DMS79 (cell line): ENCODE results near the gene OTC.
A peak's percentile ranks its signal among the peaks of the same experiment; 100 is the strongest.

Source experiments
- DNase-seq: peaks from one replicate; lab custom pipeline; 2025; lab: John Stamatoyannopoulos, UW

The OTC gene

DNA sequence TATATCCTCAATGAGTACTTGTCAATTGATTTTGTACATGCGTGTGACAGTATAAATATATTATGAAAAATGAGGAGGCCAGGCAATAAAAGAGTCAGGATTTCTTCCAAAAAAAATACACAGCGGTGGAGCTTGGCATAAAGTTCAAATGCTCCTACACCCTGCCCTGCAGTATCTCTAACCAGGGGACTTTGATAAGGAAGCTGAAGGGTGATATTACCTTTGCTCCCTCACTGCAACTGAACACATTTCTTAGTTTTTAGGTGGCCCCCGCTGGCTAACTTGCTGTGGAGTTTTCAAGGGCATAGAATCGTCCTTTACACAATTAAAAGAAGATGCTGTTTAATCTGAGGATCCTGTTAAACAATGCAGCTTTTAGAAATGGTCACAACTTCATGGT is at the start of gene OTC:
Gene OTC, plus strand, starts transcription at position 243 of the 400 bp plus-strand sequence. Its CDS starts 93 bp downstream, at position 336.
- no peak for DNase-seq

GRCh38 chrX:38304010-38304409 is 48.4 kb upstream of the OTC start:
- DNase-seq: no peak

DNA sequence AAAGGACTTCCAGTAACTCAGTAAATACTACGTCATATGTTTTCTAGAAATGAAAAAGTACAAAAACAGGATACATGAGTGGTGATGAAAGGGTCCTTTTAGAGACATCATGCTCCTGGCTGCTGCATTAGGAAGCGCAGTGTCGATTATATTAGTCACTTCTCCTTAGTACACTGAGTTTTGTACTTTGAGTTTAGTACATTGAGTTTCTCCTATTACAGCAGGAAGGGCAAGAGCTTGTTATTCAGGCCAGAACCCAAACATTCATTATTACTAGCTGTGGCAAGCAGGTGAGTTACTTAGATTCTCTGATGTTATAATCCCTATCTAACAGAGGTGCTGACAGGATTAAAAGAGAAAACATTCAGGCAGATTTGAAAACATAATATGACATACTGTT is 46.4 kb upstream of the OTC start:
- DNase-seq: no peak

GRCh38 chrX:38311743-38312142 is 40.7 kb upstream of the OTC start:
- no peak for DNase-seq

GRCh38 chrX:38312436-38312835 is 40.0 kb upstream of the OTC start:
- DNase-seq: no peak

DNA sequence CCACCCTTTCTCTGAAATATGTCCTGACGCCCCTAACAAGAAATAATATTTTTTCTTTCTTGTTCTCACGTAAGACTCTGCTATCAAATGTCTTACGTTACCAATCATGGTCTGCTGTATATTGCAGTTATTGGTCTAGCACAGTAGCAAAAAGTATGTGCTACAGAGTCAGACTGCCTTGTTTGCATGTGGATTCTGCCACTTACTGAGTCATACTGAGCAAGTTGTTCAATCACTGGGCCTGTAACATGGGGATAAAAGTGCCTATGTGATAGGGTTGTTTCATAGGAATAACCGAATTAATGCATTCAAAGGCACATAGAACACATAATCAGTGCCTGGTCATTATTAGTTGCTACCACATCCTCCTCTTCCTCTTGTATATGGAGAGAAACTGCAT is 39.2 kb upstream of the OTC start:
- no peak for DNase-seq

- no peak for DNase-seq
Measured at GRCh38 chrX:38315186-38315585, 37.2 kb upstream of the OTC start.

DNA sequence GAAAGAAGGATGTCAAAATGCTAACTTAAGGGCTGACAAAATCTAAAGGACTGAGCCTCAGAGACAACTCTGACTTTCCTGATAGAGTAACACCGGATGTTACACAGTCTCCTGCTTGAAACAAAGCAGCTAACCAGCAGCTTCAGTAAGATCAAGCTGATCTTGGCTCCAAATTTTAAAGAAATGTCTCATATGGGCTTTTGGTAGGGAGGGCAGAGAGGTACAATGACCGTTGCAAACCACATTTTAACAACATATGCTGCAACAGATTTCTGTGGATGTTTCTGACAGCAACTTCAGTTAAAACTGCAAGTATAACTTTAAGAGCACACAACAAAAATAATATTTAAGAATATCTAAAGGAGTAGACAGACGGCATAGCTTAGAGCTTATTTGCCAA is 34.2 kb upstream of the OTC start:
- DNase-seq: no peak

- DNase-seq: no peak
Measured at GRCh38 chrX:38318606-38319005, 33.8 kb upstream of the OTC start.

GRCh38 chrX:38320819-38321218 is 31.6 kb upstream of the OTC start:
- DNase-seq: no peak

GRCh38 chrX:38326086-38326485 is 26.3 kb upstream of the OTC start:
- no peak for DNase-seq

DNA sequence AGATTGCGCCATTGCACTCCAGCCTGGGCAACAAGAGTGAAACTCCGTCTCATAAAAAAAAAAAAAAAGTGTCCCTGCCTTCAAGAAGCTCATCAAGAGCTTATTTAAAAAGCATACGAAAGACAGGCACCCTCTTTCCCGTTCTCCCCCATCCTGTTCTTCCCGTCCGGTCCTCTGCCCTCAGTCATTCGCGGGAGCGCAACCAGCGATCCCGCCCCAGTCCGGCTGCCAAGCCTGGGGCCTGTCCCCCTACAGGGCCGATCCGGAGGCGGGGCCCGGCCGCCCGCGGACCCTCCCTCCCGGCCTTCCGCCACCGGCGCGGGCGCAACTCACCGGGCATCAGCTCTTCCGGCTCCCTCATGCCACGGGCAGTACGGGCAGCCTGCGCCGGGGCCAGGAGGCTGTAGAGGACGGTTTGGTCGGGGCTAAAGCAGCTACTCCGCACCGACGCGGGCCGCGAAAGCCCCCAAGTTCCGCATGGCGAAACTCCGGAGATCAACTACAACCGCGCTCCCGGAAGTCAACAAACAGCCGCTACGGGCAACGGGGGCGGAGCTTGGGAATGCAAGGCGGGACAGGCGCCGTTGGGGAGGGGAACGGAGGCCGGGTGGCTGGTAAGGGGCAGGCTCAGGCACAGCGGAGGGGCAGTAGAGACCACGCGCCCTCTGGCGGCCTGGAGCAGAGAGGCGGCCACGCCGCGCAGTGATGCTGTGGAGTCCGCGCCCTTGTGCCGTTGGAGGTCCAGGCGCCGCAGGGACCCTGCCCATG is 25.2 kb upstream of the OTC start, which contains the start of gene RPGR:
Gene RPGR, minus strand, starts transcription at position 503 of the 768 bp plus-strand sequence. Its CDS starts 142 bp downstream, at position 361.
- peak; percentile 43 for DNase-seq

DNA sequence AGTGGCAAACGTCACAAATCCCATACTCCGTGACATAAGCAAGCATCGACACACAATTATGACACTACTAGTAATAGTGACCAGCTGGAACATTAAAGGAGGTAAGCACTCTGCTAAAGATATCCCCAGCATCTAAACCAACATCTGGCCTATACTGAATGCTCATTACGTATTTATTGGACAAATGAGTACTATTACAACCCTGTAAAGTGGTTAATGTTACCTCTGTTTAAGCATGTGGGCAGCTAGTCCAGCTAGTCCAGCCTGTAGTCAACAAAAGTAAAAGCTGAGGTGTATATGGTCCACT is 24.7 kb upstream of the OTC start:
- DNase-seq: no peak

DNA sequence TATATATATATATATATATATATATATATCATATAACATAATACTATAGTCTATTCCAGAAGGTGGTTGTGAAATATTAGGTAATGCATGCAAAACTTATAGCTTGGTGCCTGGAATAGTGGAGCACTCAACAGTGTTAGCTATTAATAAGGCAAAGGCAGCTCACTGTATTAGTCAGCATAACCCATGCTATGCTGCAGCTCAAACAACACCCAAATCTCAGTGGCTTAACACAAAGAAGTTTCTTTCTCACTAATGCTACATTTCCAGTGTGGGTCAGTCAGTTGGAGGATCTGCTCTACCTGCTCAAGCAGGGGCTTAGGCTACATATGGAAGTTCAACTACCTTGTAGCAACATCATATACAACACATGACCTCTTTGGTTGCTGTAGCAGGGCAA is 19.9 kb upstream of the OTC start:
- no peak for DNase-seq

DNA sequence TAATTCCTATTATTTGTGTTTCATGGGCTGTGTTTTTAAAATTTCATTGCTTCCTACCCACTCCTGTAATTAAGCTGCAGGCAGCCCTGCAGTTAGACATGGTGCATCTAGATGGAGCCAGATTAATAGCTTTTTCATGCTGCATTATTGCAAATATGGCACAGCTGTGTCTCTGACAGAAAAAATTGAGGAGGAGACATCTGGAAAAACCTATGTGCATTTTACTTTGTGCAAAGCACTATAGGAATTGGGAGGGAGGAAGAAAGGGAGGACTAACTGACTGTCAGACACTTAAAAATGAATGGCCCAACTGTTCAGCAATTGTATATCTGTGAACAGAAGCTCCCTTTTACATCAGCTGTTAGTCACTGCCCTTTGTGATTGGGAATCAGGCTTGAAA is 17.0 kb upstream of the OTC start:
- no peak for DNase-seq

DNA sequence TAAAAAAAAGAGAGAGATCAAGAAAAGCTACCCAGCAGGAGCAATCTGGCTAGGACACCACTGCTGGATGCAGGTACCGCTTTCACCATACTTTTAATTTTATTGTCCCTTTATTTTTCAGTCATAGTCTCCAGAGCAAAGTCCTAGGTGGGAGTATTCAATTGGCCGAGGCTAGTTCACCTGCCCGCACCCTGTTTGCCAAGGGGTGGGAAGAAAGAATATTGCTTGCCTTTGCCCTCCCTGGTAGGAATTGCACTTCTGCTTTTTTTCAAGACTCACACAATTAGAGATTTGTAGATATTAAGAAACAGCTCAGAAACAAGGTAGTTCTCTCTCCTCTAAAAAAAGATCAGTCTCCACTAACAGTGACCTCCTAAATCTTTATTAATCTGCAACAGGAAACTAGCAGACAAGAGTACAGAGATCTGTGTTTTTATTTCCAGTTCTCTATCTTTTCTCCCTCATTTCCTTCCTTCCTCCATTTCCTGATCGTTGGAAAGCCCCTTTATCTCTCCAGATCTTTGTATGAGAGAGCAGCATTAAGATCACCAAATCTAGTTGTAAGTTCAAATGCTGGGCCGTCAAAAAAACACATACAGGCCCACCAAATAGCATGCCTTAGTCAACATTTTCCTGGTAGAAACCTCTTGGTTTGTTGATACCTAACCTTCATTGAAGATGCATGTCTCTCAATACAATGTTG is 15.7 kb upstream of the OTC start:
- DNase-seq: no peak

DNA sequence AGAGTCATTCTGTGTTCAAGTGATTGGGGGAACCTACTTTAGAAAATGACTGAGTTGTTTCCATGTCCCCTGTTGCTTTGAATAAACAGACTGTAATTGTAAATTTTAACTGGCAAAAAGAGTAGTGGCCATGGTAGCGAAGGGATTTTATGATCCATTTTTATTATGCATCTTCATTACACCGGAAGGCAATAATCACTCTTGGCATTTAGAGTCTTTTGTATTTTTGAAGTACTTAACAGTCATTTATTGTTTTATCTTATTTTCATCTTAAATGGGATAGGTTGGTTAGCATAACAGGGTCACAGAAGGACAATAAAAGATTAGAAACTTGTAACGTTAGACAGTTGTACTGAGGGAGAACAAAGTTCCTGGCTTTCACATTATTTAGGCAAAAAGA is 11.0 kb upstream of the OTC start:
- no peak for DNase-seq

- no peak for DNase-seq
Measured at GRCh38 chrX:38342853-38343778, 9.3 kb upstream of the OTC start.

- no peak for DNase-seq
Measured at GRCh38 chrX:38346150-38346549, 6.3 kb upstream of the OTC start.

- DNase-seq: no peak
Measured at GRCh38 chrX:38347136-38347535, 5.3 kb upstream of the OTC start.

DNA sequence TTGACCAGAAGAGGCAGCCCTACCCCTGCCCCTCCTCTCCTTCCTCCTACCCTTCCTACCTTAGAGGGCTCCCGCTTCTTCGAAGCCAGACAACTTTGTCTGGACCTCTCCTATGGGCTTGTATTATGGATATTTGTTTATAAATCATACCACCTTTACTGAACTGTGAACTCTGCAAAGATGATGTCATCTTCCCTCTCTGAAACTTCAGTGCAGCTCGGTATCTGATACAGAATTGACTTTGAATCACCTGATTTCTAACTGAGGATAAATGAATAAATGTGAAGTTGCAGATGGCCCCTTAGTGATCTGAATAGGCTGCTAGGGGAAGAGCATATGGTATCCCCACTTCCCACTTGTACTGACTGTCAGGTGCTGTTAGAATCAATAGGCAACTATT is 1.1 kb upstream of the OTC start:
- DNase-seq: no peak

GRCh38 chrX:38356401-38356800 is 4.0 kb downstream of the OTC start:
- DNase-seq: no peak
